VCaP (cell line): ENCODE measurements around the gene USP32.

ENCODE experiments used
- H3K27ac ChIP-seq: fragments of 450-650 bp; 2 replicates; pipeline ENCODE4 v1.5.1; 2017
- TF ChIP-seq, protein P1 (sequence below): fragments of 450-650 bp; conservative IDR thresholded peaks from 2 replicates; pipeline ENCODE4 v1.5.1; 2017; ENCODE audit warnings: mild to moderate bottlenecking, moderate library complexity

Gene USP32

DNA sequence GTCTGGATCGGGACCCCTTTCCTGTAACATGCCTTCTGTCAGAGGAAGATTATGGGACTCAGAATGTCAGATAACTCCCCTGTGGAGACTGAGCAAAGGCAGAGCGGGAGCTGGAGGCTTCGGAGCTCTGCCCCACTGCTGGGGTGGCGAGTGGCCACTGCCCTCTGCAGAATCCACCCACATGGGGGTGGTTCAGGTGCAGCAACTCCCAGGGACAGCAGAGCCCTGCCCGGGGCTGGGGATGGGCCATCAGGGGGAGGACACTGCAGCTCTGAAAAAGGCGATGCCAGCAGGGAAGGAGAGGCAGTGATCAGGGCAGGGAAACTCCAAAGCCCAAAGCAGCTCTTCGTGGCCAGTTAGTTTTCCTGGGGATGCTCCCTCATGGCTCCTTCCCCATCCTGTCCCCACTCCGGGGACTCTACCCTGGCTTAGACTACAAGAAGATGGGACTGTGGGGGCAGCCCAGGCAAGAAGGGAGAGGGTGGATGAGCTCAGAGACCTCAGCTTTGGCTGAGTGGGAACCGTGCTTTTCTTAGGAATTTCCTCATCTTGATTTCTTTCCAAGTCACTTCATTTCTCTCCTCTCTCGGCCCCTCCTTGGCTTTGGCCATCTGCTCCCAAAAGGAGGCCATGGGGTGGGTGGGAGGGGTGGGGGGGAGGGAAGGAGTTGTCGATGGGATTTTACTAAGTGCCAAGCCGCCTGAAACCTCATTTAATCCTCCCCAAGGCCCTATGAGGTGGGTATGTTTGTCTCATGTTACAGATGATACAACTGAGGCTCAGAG lies 238.1 kb downstream of the USP32 start:
- peak overlapping the region; percentile 61 for H3K27ac ChIP-seq
- TF ChIP-seq, protein P1, sequence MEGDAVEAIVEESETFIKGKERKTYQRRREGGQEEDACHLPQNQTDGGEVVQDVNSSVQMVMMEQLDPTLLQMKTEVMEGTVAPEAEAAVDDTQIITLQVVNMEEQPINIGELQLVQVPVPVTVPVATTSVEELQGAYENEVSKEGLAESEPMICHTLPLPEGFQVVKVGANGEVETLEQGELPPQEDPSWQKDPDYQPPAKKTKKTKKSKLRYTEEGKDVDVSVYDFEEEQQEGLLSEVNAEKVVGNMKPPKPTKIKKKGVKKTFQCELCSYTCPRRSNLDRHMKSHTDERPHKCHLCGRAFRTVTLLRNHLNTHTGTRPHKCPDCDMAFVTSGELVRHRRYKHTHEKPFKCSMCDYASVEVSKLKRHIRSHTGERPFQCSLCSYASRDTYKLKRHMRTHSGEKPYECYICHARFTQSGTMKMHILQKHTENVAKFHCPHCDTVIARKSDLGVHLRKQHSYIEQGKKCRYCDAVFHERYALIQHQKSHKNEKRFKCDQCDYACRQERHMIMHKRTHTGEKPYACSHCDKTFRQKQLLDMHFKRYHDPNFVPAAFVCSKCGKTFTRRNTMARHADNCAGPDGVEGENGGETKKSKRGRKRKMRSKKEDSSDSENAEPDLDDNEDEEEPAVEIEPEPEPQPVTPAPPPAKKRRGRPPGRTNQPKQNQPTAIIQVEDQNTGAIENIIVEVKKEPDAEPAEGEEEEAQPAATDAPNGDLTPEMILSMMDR = no peak

DNA sequence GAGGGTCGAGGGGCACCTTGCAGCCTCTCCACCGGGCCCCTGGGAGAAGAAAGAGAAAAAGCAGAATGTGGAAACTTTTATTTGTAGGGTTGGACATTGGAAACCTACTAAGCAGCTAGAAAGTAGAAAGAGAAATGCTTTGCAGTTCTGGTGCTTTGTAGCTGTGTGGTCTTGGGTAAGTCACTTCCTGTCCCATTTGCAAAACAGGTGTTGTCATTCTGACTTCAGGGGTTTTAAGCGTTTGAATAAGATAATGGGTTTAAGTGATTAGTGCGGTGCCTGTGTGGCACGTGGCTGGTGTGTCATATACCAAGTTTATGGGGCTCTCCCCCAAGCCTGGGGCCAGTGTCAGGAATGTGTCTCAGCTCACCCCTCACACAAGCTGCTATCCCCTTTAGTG lies 240.6 kb downstream of the USP32 start:
- TF ChIP-seq, protein P1 = no peak
- no peak overlapping the region for H3K27ac ChIP-seq

DNA sequence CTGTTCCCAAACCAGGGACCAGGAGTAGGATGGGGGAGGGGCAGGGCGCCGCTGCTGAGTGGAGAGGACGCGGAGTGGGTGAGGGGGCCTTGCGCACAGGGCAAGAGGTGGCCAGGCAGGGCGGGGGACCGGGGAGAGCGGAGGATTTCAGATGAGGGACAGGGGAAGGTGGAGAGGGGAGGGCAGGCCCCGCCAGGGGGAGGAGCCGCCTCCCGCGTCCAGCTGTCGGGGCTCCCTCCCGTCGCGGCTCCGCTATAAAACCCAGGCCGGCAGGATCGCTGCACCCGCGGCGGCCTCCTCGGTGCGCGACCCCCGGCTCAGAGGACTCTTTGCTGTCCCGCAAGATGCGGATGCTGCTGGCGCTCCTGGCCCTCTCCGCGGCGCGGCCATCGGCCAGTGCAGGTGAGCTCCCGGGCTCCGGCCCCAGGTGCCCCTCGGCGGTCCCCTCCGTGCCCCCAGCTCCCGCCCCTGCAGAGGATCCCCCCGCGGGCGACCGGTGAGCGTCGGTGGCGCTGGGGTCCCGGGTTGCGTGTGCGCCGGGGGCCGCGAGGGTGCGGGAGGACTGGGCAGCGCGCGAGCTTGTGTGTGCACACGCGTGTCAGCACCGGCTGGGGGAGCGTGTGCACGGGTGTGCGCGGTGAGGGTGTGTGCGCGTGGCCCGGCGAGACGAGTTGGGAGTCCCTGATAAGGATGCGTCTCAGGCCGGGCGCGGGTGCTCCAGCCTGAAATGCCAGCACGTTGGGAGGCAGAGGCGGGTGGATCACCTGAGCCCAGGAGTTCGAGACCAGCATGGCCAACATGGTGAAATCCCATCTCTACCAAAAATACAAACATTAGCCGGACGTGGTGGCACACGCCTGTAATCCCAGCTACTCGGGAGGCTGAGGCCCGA lies 242.0 kb downstream of the USP32 start, which contains the start of gene CA4:
CA4 (plus strand) TSS at position 283 of the 892 bp plus-strand sequence; CDS start at position 345, 62 bp downstream.
- TF ChIP-seq, protein P1 = no peak
- no peak within 1 kb of the TSS; the same call in 1 of the 2 replicates for H3K27ac ChIP-seq

DNA sequence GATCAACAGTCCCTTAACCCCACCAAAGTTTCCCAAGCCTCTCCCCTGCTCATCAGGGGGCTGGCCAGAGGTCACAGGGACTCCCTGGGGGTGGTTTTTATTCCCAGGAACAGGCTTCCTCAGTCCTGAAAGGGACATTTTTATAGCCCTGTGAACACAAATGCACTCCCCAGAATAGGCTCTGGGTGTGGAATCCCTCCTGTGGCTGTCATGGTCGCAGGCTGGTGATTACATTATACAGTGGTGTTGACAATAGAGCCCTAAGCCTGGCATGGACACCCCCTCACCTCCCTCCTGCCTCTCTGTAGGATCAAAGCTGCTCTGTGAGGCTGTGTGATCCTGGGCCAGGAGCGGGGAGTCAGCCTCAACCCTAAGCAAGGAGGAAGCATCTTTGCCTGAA lies 243.6 kb downstream of the USP32 start:
- H3K27ac ChIP-seq = no peak overlapping the region
- TF ChIP-seq, protein P1 = no peak

DNA sequence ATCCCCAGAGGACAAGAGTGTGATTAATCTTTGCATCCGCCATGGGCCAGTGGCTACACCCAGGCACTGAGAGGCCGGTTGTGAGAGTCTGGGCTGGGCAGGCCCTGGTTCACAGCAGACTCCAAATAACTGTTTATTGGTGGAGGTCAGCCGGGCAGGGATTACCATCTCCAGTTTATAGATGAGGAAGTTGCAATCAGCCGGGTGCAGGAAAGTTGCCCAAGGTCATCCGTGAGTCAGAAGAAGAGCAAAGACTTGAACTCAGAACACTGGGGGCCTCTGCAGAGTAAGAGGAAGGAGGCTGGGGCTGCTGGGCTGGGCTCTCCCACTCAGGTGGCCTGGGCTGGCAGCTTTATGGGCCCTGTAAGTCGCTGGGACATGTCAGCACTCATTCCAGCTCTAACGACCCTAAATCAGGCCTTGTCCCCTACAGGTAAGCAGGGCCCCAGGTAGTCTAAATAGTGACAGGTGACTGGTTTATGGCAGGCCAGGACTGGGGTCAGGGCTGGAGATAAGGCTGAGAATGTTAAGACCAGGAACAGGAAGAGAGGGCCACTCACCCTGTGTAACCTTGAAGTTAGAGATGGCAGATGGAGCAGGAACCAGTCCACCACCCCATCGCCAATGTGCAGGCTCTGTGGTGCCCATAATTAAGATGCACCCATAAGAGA lies 244.2 kb downstream of the USP32 start:
- TF ChIP-seq, protein P1 = no peak

DNA sequence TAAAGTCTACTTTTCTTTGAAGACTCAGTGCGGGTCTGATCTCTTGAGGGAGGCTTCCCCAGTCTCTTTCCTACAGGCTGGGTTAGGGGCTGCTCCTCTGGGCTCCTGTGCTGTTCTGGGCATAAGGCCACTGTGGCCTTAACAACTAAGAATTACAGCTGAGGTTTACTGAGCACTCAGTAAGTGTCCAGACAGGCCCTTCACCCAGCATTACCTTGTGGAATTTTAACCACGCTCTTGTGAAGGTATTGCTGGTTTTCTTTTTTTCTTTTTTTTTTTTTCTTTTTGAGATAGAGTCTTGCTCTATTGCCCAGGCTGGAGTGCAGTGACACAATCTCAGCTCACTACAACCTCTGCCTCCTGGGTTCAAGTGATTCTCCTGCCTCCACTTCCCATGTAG lies 245.7 kb downstream of the USP32 start:
- no peak overlapping the region for H3K27ac ChIP-seq
- TF ChIP-seq, protein P1 = no peak

More for the DNA sequence above, 244.2 kb downstream of the USP32 start:
- no peak overlapping the region for H3K27ac ChIP-seq
